H9 (cell line): ENCODE data around the gene AWAT2. TPM values are rescaled to one million over a fixed set of nuclear protein-coding genes. Genes with fewer than 3 reads are reported as not detected.

ENCODE experiments used
- DNase-seq: peaks from one replicate; pipeline ENCODE4 v3.0.0-alpha.2; 2017
- H2AFZ ChIP-seq: one replicate; pipeline ENCODE4 v1.6.1; 2013; ENCODE audit warnings: mild to moderate bottlenecking, low read length, control low read depth, moderate library complexity
- H2AK5ac ChIP-seq: 2 replicates; pipeline ENCODE4 v1.6.1; 2013; ENCODE audit warnings: low read length, control low read depth, mixed read lengths; ENCODE audit not compliant: insufficient read length
- H2BK120ac ChIP-seq: one replicate; pipeline ENCODE4 v1.6.1; 2013; ENCODE audit warnings: low read depth, mild to moderate bottlenecking, low read length, control low read depth, inconsistent platforms; ENCODE audit not compliant: poor library complexity, severe bottlenecking
- H2BK12ac ChIP-seq: 2 replicates; pipeline ENCODE4 v1.6.1; 2013; ENCODE audit warnings: low read length, control low read depth, mixed read lengths, low read depth; ENCODE audit not compliant: insufficient read length
- H2BK15ac ChIP-seq: 2 replicates; pipeline ENCODE4 v1.6.1; 2013; ENCODE audit warnings: low read depth, low read length, control low read depth
- H2BK20ac ChIP-seq: one replicate; pipeline ENCODE4 v1.6.1; 2013; ENCODE audit warnings: low read depth, mild to moderate bottlenecking, low read length, control low read depth, inconsistent platforms; ENCODE audit not compliant: poor library complexity, severe bottlenecking
- H2BK5ac ChIP-seq: 2 replicates; pipeline ENCODE4 v1.6.1; 2013; ENCODE audit warnings: low read length, control low read depth, mixed read lengths; ENCODE audit not compliant: insufficient read length
- H3K14ac ChIP-seq: 2 replicates; pipeline ENCODE4 v1.6.1; 2013; ENCODE audit warnings: low read length, control low read depth; ENCODE audit not compliant: insufficient read depth
- H3K18ac ChIP-seq: 2 replicates; pipeline ENCODE4 v1.6.1; 2013; ENCODE audit warnings: low read depth, mild to moderate bottlenecking, mixed read lengths, low read length, control low read depth; ENCODE audit not compliant: insufficient read length
- H3K23ac ChIP-seq: 2 replicates; pipeline ENCODE4 v1.6.1; 2013; ENCODE audit warnings: low read length, control low read depth, mixed read lengths, low read depth; ENCODE audit not compliant: insufficient read length
- H3K23me2 ChIP-seq: 2 replicates; pipeline ENCODE4 v1.6.1; 2013; ENCODE audit warnings: low read depth, mild to moderate bottlenecking, mixed read lengths, low read length, control low read depth; ENCODE audit not compliant: insufficient read length, poor library complexity, severe bottlenecking
- H3K27ac ChIP-seq: 2 replicates; pipeline ENCODE4 v1.5.1; 2013; ENCODE audit warnings: low read length, control low read depth, mixed read lengths, low read depth; ENCODE audit not compliant: insufficient read length
- H3K27me3 ChIP-seq: 2 replicates; pipeline ENCODE4 v1.6.1; 2013; ENCODE audit warnings: low read length, control low read depth, inconsistent platforms; ENCODE audit not compliant: insufficient read depth
- H3K4ac ChIP-seq: 2 replicates; pipeline ENCODE4 v1.6.1; 2013; ENCODE audit warnings: low read depth, mild to moderate bottlenecking, control low read depth, inconsistent platforms, low read length, moderate library complexity
- H3K4me1 ChIP-seq: 2 replicates; pipeline ENCODE4 v1.6.1; 2013; ENCODE audit warnings: low read length, control low read depth, inconsistent platforms; ENCODE audit not compliant: insufficient read depth
- H3K4me2 ChIP-seq: 2 replicates; pipeline ENCODE4 v1.6.1; 2013; ENCODE audit warnings: low read length, control low read depth, mixed read lengths; ENCODE audit not compliant: insufficient read length, insufficient read depth
- H3K56ac ChIP-seq: 2 replicates; pipeline ENCODE4 v1.6.1; 2013; ENCODE audit warnings: low read depth, mild to moderate bottlenecking, mixed read lengths, low read length, control low read depth; ENCODE audit not compliant: insufficient read length
- H3K79me1 ChIP-seq: 2 replicates; pipeline ENCODE4 v1.6.1; 2013; ENCODE audit warnings: low read depth, mild to moderate bottlenecking, moderate library complexity, low read length, control low read depth, inconsistent platforms; ENCODE audit not compliant: insufficient read depth, poor library complexity, severe bottlenecking
- H3K79me2 ChIP-seq: 2 replicates; pipeline ENCODE4 v1.6.1; 2013; ENCODE audit warnings: low read length, control low read depth, inconsistent platforms; ENCODE audit not compliant: insufficient read depth
- H3K9ac ChIP-seq: 2 replicates; pipeline ENCODE4 v1.6.1; 2013; ENCODE audit warnings: low read length, control low read depth, mixed read lengths; ENCODE audit not compliant: insufficient read length; ENCODE audit errors: extremely low read depth
- H3K9me3 ChIP-seq: one replicate; pipeline ENCODE4 v1.6.1; 2013; ENCODE audit warnings: low read depth, low read length, inconsistent platforms; ENCODE audit not compliant: control insufficient read depth
- H3T11ph ChIP-seq: one replicate; pipeline ENCODE4 v1.6.1; 2013; ENCODE audit warnings: mild to moderate bottlenecking, low read length, control low read depth, inconsistent platforms
- H4K20me1 ChIP-seq: one replicate; pipeline ENCODE4 v1.6.1; 2013; ENCODE audit not compliant: control insufficient read depth, insufficient read length, insufficient read depth
- H4K5ac ChIP-seq: 2 replicates; pipeline ENCODE4 v1.6.1; 2013; ENCODE audit warnings: low read depth, mild to moderate bottlenecking, mixed read lengths, low read length, control low read depth; ENCODE audit not compliant: insufficient read length
- H4K8ac ChIP-seq: replicated peaks from 2 replicates; pipeline ENCODE4 v1.6.1; 2013; ENCODE audit warnings: low read length, control low read depth, mixed read lengths, low read depth; ENCODE audit not compliant: insufficient read length
- H4K91ac ChIP-seq: 2 replicates; pipeline ENCODE4 v1.6.1; 2013; ENCODE audit warnings: low read depth, mild to moderate bottlenecking, moderate library complexity, mixed read lengths, low read length, control low read depth; ENCODE audit not compliant: insufficient read length
- H3K27ac Mint-ChIP-seq, 3 experiments: 2 replicates in 2 of 3; 3 replicates in 1 of 3; pipeline ENCODE4 v1.8.0; 2020 to 2021; ENCODE audit warnings: mixed read lengths in 3 of 3, mild to moderate bottlenecking in 1 of 3, moderate library complexity in 1 of 3
- H3K27me3 Mint-ChIP-seq: 2 replicates; pipeline ENCODE4 v1.8.0; 2021; ENCODE audit warnings: low read depth, mild to moderate bottlenecking, moderate library complexity, mixed read lengths
- H3K36me3 Mint-ChIP-seq, 3 experiments: 2 replicates in 2 of 3; 3 replicates in 1 of 3; pipeline ENCODE4 v1.8.0; 2020 to 2021; ENCODE audit warnings: low read depth in 3 of 3, mixed read lengths in 3 of 3; ENCODE audit not compliant: insufficient read depth in 1 of 3
- H3K4me1 Mint-ChIP-seq, 2 experiments: 2 replicates each; pipeline ENCODE4 v1.8.0; 2020; ENCODE audit warnings: mixed read lengths in 2 of 2
- H3K4me3 Mint-ChIP-seq, 2 experiments: 2 replicates in 1 of 2; 3 replicates in 1 of 2; pipeline ENCODE4 v1.8.0; 2020 to 2021; ENCODE audit warnings: mild to moderate bottlenecking in 2 of 2, mixed read lengths in 2 of 2, moderate library complexity in 1 of 2
- H3K9me3 Mint-ChIP-seq, 2 experiments: 2 replicates in 1 of 2; 3 replicates in 1 of 2; pipeline ENCODE4 v1.8.0; 2020; ENCODE audit warnings: mild to moderate bottlenecking in 2 of 2, mixed read lengths in 2 of 2, moderate library complexity in 1 of 2
- CTCF ChIP-seq: fragments of 200-600 bp; sonication (generic); conservative IDR thresholded peaks from 3 replicates; pipeline ENCODE4 v1.8.0; 2021; ENCODE audit warnings: antibody characterized with exemption, mild to moderate bottlenecking
- WGBS: extraction: QIAGEN DNeasy Blood & Tissue Kit; methylation state at CpG from one replicate; pipeline ENCODE4 v1.1.7; 2013; ENCODE audit warnings: missing lambda C conversion rate, low lambda C conversion rate, mixed read lengths; ENCODE audit not compliant: insufficient read length; ENCODE audit errors: extremely low coverage; 5-methylcytosine and 5-hydroxymethylcytosine counted together
- total RNA-seq: library from RNA; stranded (reverse); gene quantifications from 2 replicates; pipeline ENCODE4 v1.2.1, GENCODE V29; 2021

The AWAT2 gene
- total RNA-seq, 1 experiment from 2014 or later = not detected

DNA sequence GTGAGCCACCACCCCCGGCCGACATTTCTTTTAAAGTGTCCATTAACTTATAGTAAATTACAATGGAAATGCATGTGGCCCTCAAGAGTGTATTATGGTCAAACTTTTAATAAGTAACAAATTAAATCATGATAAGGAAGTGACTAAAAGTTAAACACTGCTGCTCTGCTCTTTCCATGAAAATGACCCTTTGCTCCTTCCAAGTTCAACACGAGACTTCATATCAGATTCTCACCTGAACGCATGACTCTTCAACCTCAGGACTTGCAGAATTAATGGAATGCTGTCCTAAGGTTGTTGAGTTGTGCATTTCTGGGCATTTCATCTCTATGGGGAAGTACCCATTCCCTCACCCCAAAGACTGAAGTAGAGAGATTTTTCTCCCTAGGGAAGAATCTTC, 27.1 kb downstream of the AWAT2 start:
- Histone ChIP-seq H2BK5ac (no peak overlapping the region), H3K56ac (no peak overlapping the region), H3K23me2 (no peaks in the 10 kb centered on the region), H2BK12ac (no peak overlapping the region), H3K14ac (no peak overlapping the region), H4K8ac (no peak overlapping the region), H2BK20ac (no peak overlapping the region), H3K4ac (no peak overlapping the region), H3K9me3 (peaks cover 34% of the 10 kb centered on the region), H4K20me1 (no peaks in the 10 kb centered on the region), H3T11ph (no peak overlapping the region), H3K27ac (no peak overlapping the region), H3K79me1 (no peaks in the 10 kb centered on the region), H2BK15ac (no peak overlapping the region), H2BK120ac (no peak overlapping the region), H4K5ac (no peak overlapping the region), H2AK5ac (no peak overlapping the region), H2AFZ (no peak overlapping the region), H3K4me1 (no peaks in the 10 kb centered on the region), H3K79me2 (no peaks in the 10 kb centered on the region), H3K27me3 (no peaks in the 10 kb centered on the region), H3K9ac (no peak overlapping the region), H3K4me2 (no peak overlapping the region), H3K18ac (no peak overlapping the region), H4K91ac (no peak overlapping the region), H3K23ac (no peak overlapping the region)
- peaks cover 1% of the 10 kb centered on the region for H3K27me3 Mint-ChIP-seq
- WGBS = no CpG with 5 or more reads among the region's 4 CpGs
- peaks cover 68 to 75% of the 10 kb centered on the region in 2 experiments for H3K9me3 Mint-ChIP-seq
- no peak overlapping the region for H3K4me3 Mint-ChIP-seq
- TF ChIP-seq CTCF = no peak
- no peak overlapping the region for H3K27ac Mint-ChIP-seq
- peaks cover 0 to 7% of the 10 kb centered on the region in 2 experiments; a peak in 2 of 4 replicates for H3K4me1 Mint-ChIP-seq
- DNase-seq = no peak
- peaks cover 0 to 10% (median 2%) of the 10 kb centered on the region in 3 experiments; a peak in 4 of 7 replicates for H3K36me3 Mint-ChIP-seq
